GM19468 (cell line): Measurements from ENCODE around the gene PDE9A.

Experiments used
- ATAC-seq: cut with Tn5 transposase; IDR thresholded peaks from one replicate; pipeline ENCODE4 v1.9.1; 2021; ENCODE audit warnings: mild to moderate bottlenecking, moderate library complexity, moderate number of reproducible peaks; ENCODE audit not compliant: unreplicated experiment; ENCODE audit errors: extremely low read depth

The PDE9A gene

GRCh38 chr21:42668298-42668992 is 15.0 kb downstream of the PDE9A start:
- no peak for ATAC-seq

GRCh38 chr21:42669041-42669440 is 15.6 kb downstream of the PDE9A start:
- no peak for ATAC-seq

- no peak for ATAC-seq
These were observed 16.8 kb downstream of the PDE9A start for GRCh38 chr21:42670058-42670880.

GRCh38 chr21:42670884-42671283 is 17.5 kb downstream of the PDE9A start:
- ATAC-seq = no peak

- ATAC-seq = no peak
These were observed 18.6 kb downstream of the PDE9A start for GRCh38 chr21:42671778-42672593.

GRCh38 chr21:42672699-42673458 is 19.5 kb downstream of the PDE9A start:
- ATAC-seq = no peak

GRCh38 chr21:42673633-42674328 is 20.4 kb downstream of the PDE9A start:
- no peak for ATAC-seq

- no peak for ATAC-seq
These were observed 21.0 kb downstream of the PDE9A start for GRCh38 chr21:42674351-42674940.

- ATAC-seq = no peak
These were observed 22.0 kb downstream of the PDE9A start for GRCh38 chr21:42675403-42675802.

GRCh38 chr21:42676808-42677207 is 23.4 kb downstream of the PDE9A start:
- no peak for ATAC-seq

- no peak for ATAC-seq
These were observed 24.2 kb downstream of the PDE9A start for GRCh38 chr21:42677339-42678321.

- no peak for ATAC-seq
These were observed 25.3 kb downstream of the PDE9A start for GRCh38 chr21:42678618-42679295.

- ATAC-seq = no peak
These were observed 26.1 kb downstream of the PDE9A start for GRCh38 chr21:42679319-42680057.

GRCh38 chr21:42680058-42680330 is 26.6 kb downstream of the PDE9A start:
- ATAC-seq = no peak

- ATAC-seq = no peak
These were observed 27.0 kb downstream of the PDE9A start for GRCh38 chr21:42680429-42680828.

GRCh38 chr21:42681296-42682206 is 28.1 kb downstream of the PDE9A start:
- no peak for ATAC-seq
